ENCODE measurements around the gene LPCAT4. TPM values are rescaled to one million over a fixed set of nuclear protein-coding genes. Genes with fewer than 3 reads are reported as not detected.

Gene LPCAT4
- polyA plus RNA-seq, 1 donor, result 40.1 TPM

- DNase-seq, result no peak
These were observed 29.9 kb downstream of the LPCAT4 start for GRCh38 chr15:34336991-34337556.

- no peak for DNase-seq
These were observed 30.6 kb downstream of the LPCAT4 start for GRCh38 chr15:34336231-34336990.

- no peak for DNase-seq
These were observed 31.6 kb downstream of the LPCAT4 start for GRCh38 chr15:34335176-34336032.

- no peak for DNase-seq
These were observed 32.3 kb downstream of the LPCAT4 start for GRCh38 chr15:34334672-34335071.

GRCh38 chr15:34332553-34333120 is 34.4 kb downstream of the LPCAT4 start:
- no peak for DNase-seq

- DNase-seq, result no peak
These were observed 35.2 kb downstream of the LPCAT4 start for GRCh38 chr15:34331809-34332208.

- DNase-seq, result no peak
These were observed 36.7 kb downstream of the LPCAT4 start for GRCh38 chr15:34330279-34330678.

- DNase-seq, result no peak
These were observed 38.0 kb downstream of the LPCAT4 start for GRCh38 chr15:34329006-34329405.

GRCh38 chr15:34327906-34328305 is 39.1 kb downstream of the LPCAT4 start:
- DNase-seq, result no peak

- no peak for DNase-seq
These were observed 41.6 kb downstream of the LPCAT4 start for GRCh38 chr15:34325368-34325767.

- DNase-seq, result no peak
These were observed 42.1 kb downstream of the LPCAT4 start for GRCh38 chr15:34324933-34325332.

GRCh38 chr15:34323217-34323616 is 43.8 kb downstream of the LPCAT4 start:
- no peak for DNase-seq

GRCh38 chr15:34318277-34319079 is 48.5 kb downstream of the LPCAT4 start:
- DNase-seq, result no peak

- DNase-seq, result no peak
These were observed 52.2 kb downstream of the LPCAT4 start for GRCh38 chr15:34314491-34315490.

GRCh38 chr15:34311563-34311962 is 55.4 kb downstream of the LPCAT4 start:
- no peak for DNase-seq

Other genes with a start within 250 kb of the LPCAT4 start
- gene KATNBL1, start 157.1 kb downstream of the LPCAT4 start, polyA plus RNA-seq (ENCODE audit: insufficient read length), result 107 TPM
- 69.2 TPM for gene EMC4, start 142.2 kb downstream of the LPCAT4 start, polyA plus RNA-seq (ENCODE audit: insufficient read length)
- gene SLC12A6, start 29.4 kb downstream of the LPCAT4 start, polyA plus RNA-seq (ENCODE audit: insufficient read length), result 22.9 TPM
- gene NOP10, start 24.1 kb downstream of the LPCAT4 start, polyA plus RNA-seq (ENCODE audit: insufficient read length), result 86.1 TPM
- not detected for gene NUTM1, start 23.9 kb downstream of the LPCAT4 start, polyA plus RNA-seq (ENCODE audit: insufficient read length)
- gene GOLGA8A, start 70.6 kb upstream of the LPCAT4 start, polyA plus RNA-seq (ENCODE audit: insufficient read length), result 57.9 TPM
- 41.4 TPM for gene GOLGA8B, start 216.5 kb upstream of the LPCAT4 start, polyA plus RNA-seq (ENCODE audit: insufficient read length)